Cardiac septum (tissue), 1 donor: ENCODE measurements around the gene PAXIP1. TPM values are rescaled to one million over a fixed set of nuclear protein-coding genes. Genes with fewer than 3 reads are reported as not detected.

Experiments used
- DNase-seq: peaks from one replicate; pipeline ENCODE4 v3.0.0-alpha.2; 2020; ENCODE audit warnings: low spot score
- intact Hi-C: fragments of 100-400 bp; cut with DNase I; formaldehyde crosslinking; loops from one replicate; pipeline ENCODE4 v1.14.0; 2022
- total RNA-seq: library from RNA; stranded (reverse); fragmentation: NEBNext Ultra II Directional; extraction: Animal tissue kit (Norgen Biotek cat#: 25700); gene quantifications from one replicate; pipeline ENCODE4 v1.2.1, GENCODE V29; 2021
- donor health status: DM: no; HTN: no; CAD: no.

PAXIP1 gene
- total RNA-seq, 1 donor from 2014 or later, result 6.6 TPM

GRCh38 chr7:154998481-154998880 lies 4.4 kb downstream of the PAXIP1 start:
- intact Hi-C loops, result no loop called here
- DNase-seq, result no peak

DNA sequence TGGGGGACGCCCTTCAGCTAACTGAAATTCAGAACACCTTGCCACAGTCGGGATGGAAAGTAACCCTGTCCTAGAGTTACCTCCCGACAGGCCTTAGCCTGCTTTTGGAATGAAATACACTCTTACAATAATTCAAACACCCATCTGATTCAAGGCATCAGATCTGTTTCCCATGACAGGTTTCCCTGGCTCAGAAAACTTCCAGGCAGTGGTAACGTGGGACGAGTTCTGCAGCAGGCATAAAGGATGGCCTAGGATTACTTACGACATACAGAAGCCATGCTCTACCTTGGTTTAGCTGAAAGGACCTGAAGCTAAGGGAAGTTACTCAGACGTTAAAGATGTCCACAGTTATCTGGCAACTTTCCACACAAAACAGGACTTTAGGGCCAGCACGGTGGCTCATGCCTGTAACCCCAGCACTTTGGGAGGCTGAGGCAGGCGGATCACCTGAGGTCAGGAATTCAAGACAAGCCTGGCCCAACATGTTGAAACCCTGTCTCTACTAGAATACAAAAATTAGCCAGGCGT lies 5.0 kb downstream of the PAXIP1 start:
- no peak for DNase-seq
- intact Hi-C loops, result no loop called here

DNA sequence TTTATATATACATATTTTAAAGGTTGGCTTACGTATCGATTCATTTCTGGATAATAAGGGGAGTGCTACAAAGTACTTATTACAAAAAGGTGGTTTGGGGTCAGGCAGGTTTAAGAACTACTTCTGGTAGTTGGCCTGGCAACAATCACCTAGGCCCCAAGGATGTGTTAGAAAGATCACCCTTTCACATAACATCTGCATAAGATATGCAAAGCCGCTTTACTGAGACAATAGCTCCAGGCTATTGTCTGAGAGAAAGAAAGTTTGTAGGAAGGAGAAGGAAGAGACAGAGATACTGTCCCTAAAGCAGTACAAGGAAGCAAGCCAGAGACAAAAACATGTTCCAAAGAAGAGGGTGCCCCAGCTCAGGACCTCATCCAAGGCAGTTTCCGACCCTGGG lies 6.2 kb downstream of the PAXIP1 start:
- DNase-seq, result no peak
- intact Hi-C loops, result no loop called here

DNA sequence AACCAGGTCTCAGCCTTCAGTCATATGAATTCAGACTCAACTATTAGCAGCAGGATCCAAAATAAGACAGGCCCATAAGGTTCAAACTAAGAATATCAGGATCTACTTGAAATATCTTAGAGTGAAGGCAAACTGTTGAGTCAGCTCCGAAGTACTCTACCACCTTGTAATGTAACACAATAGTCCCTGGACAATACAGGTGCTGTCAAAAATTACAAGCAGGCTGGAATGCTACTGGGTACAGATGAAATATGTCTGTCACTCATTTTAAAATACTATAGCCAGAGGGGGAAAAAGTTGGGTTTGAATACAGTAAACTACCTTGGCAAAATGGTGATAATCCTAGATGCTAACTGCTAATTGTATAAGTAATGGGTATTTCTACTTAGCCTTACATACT lies 6.8 kb downstream of the PAXIP1 start:
- intact Hi-C loops, result no loop called here
- DNase-seq, result no peak

- intact Hi-C loops, result no loop called here
- no peak for DNase-seq
Observed at GRCh38 chr7:154994996-154995395, 7.9 kb downstream of the PAXIP1 start.

- intact Hi-C loops, result no loop called here
- DNase-seq, result no peak
Observed at GRCh38 chr7:154990964-154991540, 11.9 kb downstream of the PAXIP1 start.

DNA sequence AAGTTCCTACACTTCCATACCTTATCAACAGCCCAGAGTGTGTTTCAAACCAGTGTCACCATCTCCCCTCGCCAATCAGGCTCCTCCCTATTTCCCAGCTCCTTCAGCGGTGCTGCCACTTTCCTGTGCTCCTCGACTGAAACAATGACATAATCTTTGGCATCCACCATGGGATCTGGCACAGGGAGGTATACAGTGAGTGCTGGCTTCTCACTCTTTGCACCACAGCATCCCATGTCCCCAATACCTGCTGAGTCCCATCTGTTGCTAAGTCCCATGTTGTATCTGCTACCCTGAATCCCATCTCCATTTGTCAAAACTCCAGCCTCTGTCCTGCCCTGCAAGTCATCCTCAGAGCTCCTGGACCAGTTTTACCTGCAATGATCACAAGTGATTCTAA lies 15.4 kb downstream of the PAXIP1 start:
- intact Hi-C loops, result no loop called here
- no peak for DNase-seq

GRCh38 chr7:154986200-154986945 lies 16.6 kb downstream of the PAXIP1 start:
- no peak for DNase-seq
- intact Hi-C loops, result no loop called here

- intact Hi-C loops, result no loop called here
- DNase-seq, result no peak
Observed at GRCh38 chr7:154985230-154985629, 17.7 kb downstream of the PAXIP1 start.

DNA sequence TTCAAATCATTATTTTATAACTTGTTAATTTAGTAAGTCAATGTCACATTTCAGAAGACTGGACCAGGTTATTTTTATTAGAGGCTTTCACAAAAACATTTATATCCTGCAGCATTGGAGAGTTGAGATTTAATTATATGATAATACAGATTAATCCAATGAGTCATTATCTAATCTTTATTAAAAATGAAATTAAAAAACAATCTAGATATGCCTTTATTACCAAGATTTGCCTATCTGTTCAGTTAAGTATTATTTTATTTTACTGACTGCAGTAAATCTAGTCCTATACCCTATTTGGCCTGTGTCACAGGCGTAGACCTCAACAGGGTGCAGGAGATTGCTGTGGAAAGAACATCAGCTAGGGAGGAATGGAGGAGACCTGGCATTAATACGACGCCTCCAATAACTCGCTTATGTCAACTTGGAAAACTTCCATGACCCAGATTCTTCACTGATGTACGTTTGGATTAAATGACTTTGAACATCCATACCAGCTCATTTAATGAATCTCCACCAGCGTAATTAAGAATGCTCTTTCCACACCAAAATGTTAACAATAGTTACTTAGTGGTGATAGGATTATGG lies 18.2 kb downstream of the PAXIP1 start:
- DNase-seq, result no peak
- intact Hi-C loops, result no loop called here

- intact Hi-C loops, result no loop called here
- no peak for DNase-seq
Observed at GRCh38 chr7:154978017-154978416, 24.9 kb downstream of the PAXIP1 start.

DNA sequence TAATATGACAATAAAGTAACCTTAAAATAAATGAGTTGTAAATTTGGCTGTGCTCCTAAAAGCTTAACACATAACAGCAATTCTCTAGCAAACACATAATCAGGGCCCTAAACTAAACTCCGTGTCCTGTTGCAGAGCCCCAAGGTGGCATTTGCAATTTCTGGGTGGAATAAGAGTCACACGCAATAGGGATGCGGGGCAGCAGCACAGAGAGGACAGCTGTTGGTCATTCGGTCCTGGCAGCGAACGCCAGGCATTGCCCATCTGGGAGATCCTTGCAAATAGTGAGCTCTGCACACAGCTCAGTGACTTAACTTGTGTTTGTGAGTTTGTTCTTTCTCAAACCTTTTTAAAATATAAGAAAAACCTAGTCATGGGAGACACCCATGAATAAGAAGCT lies 25.7 kb downstream of the PAXIP1 start:
- intact Hi-C loops, result no loop called here
- DNase-seq, result no peak

DNA sequence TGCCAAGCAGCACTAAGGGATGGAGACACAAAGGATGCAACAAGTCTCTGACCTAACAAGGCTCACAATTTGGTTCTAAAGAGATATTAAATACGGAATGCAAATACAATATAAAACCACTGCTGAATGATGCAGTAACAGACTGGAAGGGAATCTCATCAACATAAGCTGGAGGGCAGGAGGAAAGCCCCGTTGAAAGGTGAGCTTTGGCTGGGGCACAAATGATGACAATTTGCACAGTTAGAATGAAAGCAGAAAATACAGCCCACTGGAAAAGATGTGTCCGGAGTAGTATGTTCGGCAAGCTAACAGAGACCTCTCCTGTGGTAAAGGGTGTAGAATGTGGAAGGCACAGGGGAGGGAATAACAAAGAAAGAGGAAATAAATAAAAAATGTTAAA lies 26.1 kb downstream of the PAXIP1 start:
- intact Hi-C loops, result no loop called here
- DNase-seq, result no peak

GRCh38 chr7:154975984-154976383 lies 26.9 kb downstream of the PAXIP1 start:
- intact Hi-C loops, result no loop called here

DNA sequence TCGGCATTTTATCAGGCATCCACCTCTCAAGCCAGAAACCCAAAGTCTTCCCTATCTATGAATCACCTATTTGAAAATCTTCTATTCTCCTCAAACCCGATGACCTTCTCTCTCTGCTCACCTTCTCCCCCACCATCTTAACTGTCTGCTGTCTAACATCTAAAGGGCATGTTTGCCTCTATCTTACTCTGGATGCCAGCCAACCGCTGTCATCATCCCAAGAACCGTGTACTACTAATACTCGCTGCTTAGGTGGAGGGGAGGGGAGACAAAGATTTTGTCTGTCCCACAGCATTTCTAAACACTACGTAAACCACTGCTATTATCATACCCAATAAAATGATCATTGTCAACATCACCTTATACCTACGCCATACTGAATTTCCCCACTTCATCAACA lies 29.5 kb downstream of the PAXIP1 start:
- intact Hi-C loops, result no loop called here
- no peak for DNase-seq

More at GRCh38 chr7:154975984-154976383, 26.9 kb downstream of the PAXIP1 start:
- no peak for DNase-seq

DNA sequence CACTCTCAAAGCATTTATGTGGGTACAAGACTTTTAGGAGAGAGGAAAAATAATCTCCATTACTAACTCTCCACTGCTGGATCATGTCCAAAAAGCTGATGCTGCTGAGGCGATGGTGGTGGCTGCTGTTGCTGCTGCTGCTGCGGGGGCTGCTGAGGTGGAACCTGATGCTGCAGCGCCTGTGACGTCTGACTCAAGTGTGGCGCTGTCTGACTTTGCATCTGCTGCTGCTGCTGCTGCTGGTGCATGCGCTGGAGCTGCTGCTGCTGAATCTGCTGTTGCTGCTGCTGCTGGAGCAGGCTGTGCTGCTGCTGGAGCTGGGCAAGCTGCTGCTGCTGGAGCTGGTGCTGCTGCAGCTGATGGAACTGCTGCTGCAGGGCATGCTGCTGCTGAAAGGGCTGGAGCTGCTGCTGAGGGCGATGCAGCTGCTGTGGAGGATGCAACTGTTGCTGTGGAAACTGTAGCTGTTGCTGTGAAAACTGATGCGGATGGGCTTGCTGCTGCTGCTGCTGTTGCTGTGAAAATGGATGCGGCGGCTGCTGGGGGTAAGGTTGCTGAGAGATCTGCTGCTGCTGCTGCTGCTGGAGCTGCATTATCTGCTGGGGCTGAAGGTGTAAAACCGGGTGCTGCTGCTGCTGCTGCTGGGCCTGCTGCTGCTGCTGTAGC lies 34.5 kb downstream of the PAXIP1 start:
- DNase-seq, result no peak
- intact Hi-C loops, result no loop called here

DNA sequence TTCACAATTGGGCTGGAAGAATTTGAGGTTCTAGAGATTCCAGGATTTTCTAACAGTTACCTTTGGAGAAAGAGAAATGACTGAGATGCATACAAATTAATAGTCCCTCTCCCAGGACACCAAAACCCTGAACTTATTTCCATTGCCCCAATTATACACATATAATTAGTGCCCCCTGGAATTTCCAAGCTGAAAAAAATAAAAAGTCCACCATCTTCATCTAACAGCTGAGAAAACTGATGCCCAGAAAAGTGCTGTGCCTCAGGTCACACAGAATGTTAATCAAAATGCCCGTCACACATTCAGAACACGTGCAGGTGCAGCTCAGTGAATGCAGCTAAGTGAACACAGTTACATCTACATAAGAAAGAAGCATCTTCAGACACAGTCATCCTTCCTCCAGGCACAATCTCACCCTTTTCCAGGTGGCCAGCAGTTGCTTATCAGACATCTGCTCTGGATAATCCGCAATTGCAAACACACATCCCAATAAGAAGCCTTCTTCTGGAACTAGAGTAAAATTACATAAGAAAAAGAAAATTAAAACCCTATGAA lies 35.4 kb downstream of the PAXIP1 start:
- intact Hi-C loops, result no loop called here

DNA sequence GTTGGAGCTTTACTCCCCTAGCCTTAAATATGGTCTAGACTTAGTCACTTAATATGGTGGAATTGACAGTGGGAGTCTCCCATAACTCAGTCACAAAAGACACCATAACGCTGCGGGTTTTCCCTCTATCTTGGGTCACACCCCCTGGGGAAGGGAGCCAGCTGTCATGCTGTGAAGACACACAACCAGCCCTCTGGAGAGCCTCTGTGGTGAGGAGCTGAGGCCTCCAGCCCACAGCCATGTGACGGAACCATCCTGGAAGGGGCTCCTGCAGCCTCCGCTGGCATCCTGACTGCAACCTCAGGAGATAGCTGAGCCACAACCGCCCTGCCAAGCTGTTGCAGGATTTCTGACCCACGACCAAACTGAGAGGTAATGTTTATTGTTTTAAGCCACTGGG lies 37.9 kb downstream of the PAXIP1 start:
- intact Hi-C loops, result no loop called here
- DNase-seq, result no peak

More for the DNA sequence above, 35.4 kb downstream of the PAXIP1 start:
- no peak for DNase-seq

DNA sequence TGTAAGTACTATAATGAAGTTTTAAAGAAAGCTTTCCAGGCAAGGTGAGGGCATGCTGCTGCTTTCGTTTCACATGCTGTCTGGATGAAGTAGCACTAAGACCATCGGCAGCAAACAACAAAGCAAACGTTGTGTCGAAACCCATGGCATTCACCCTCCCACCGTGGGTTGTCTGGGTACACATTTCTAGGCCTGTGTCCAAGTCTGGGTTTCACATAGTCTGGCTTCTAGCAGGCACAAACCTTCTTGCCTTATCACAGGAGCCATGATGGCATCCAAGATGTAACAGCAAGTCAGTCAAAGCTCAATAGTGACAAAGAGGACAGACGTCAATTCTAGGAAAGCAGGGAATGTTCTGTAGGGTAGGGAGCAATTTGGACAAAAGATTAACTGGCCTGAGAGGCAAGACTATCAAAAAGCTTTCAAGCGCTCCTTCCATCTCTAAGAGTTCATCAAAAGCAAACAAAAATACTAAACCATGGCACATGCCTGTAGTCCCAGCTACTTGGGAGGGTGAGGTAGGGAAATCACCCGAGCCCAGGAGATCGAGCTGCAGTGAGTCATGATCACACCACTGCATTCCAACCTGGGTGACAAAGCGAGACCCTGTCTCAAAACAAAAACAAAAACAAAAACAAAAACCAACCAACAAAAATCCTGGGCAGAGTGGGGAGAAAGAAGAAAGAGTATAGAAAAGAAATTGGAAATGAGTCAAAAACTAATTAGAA lies 42.7 kb downstream of the PAXIP1 start:
- no peak for DNase-seq
- intact Hi-C loops, result no loop called here
